Measurements from ENCODE around the gene NAP1L3. TPM values are rescaled to one million over a fixed set of nuclear protein-coding genes. Genes with fewer than 3 reads are reported as not detected.

NAP1L3 gene
- total RNA-seq, 2 experiments from 2014 or later = 7.6 to 7.7 TPM

GRCh38 chrX:93695981-93696380, 22.6 kb upstream of the NAP1L3 start:
- Histone ChIP-seq H3K36me3 (ENCODE audit: insufficient read depth, low read length) (no peaks in the 10 kb centered on the region), H3K4me3 (ENCODE audit: low read length) (no peak overlapping the region), H3K9me3 (ENCODE audit: control insufficient read depth in 1 of 2, insufficient read depth in 1 of 2, low read length in 2 of 2) (no peaks in the 10 kb centered on the region), H3K4me1 (ENCODE audit: insufficient read depth, low read length) (no peaks in the 10 kb centered on the region), H3K27me3 (ENCODE audit: control insufficient read depth in 1 of 2, insufficient read depth in 2 of 2, low read length in 2 of 2) (no peaks in the 10 kb centered on the region), H3K27ac (ENCODE audit: low read depth in 1 of 2, low read length in 2 of 2) (no peak overlapping the region)
- DNase-seq = no peak
- H3K36me3 Mint-ChIP-seq (ENCODE audit: low read depth) = no peaks in the 10 kb centered on the region
- intact Hi-C loops (cut with DNase I, micrococcal nuclease) = no loop called here
- no peaks in the 10 kb centered on the region for H3K27me3 Mint-ChIP-seq
- ChIA-PET CTCF (no interaction called here), POLR2A (no interaction called here)
- H3K4me3 Mint-ChIP-seq = no peak overlapping the region
- TF ChIP-seq CTCF (IDR thresholded peaks at IDR 0.05) = no peak
- ATAC-seq (ENCODE audit: poor library complexity) = no peak
- H3K27ac Mint-ChIP-seq = no peak overlapping the region
- H3K4me1 Mint-ChIP-seq (ENCODE audit: low read depth) = no peaks in the 10 kb centered on the region
- no peaks in the 10 kb centered on the region for H3K9me3 Mint-ChIP-seq

- peak; percentile 55 for ATAC-seq (ENCODE audit: poor library complexity)
- CTCF ChIA-PET = no interaction called here
- DNase-seq = no peak
- Mint-ChIP-seq H3K36me3 (ENCODE audit: low read depth) (peaks cover 6% of the 10 kb centered on the region), H3K4me1 (ENCODE audit: low read depth) (peaks cover 20% of the 10 kb centered on the region), H3K4me3 (peak within 1 kb of the TSS; percentile 98), H3K27ac (peak within 1 kb of the TSS; percentile 90), H3K27me3 (no peaks in the 10 kb centered on the region), H3K9me3 (no peaks in the 10 kb centered on the region)
- intact Hi-C loops (cut with DNase I, micrococcal nuclease) = no loop called here
- peak within 1 kb of the TSS; percentile 64 for H3K4me3 ChIP-seq (ENCODE audit: low read length)
- no peaks in the 10 kb centered on the region for H3K27me3 ChIP-seq (ENCODE audit: control insufficient read depth in 1 of 2, insufficient read depth in 2 of 2, low read length in 2 of 2)
- peaks cover 0 to 5% of the 10 kb centered on the region in 2 experiments for H3K9me3 ChIP-seq (ENCODE audit: control insufficient read depth in 1 of 2, insufficient read depth in 1 of 2, low read length in 2 of 2)
- H3K36me3 ChIP-seq (ENCODE audit: insufficient read depth, low read length) = no peaks in the 10 kb centered on the region
- no peak for TF ChIP-seq CTCF (IDR thresholded peaks at IDR 0.05)
- peaks cover 13% of the 10 kb centered on the region for H3K4me1 ChIP-seq (ENCODE audit: insufficient read depth, low read length)
- POLR2A ChIA-PET = no interaction called here
- H3K27ac ChIP-seq (ENCODE audit: low read depth in 1 of 2, low read length in 2 of 2) = peak within 1 kb of the TSS; percentile 30 to 41
Observed at GRCh38 chrX:93673869-93674271, 492 bp upstream of the NAP1L3 start, which contains the start of gene FAM133A. Gene FAM133A (plus strand): TSS chrX:93674206. CDS start chrX:93709420, 35,214 bp downstream.

- no peaks in the 10 kb centered on the region for H3K4me1 Mint-ChIP-seq (ENCODE audit: low read depth)
- Histone ChIP-seq H3K4me3 (ENCODE audit: low read length) (no peak overlapping the region), H3K4me1 (ENCODE audit: insufficient read depth, low read length) (no peaks in the 10 kb centered on the region), H3K27ac (ENCODE audit: low read depth in 1 of 2, low read length in 2 of 2) (no peak overlapping the region), H3K36me3 (ENCODE audit: insufficient read depth, low read length) (no peaks in the 10 kb centered on the region), H3K9me3 (ENCODE audit: control insufficient read depth in 1 of 2, insufficient read depth in 1 of 2, low read length in 2 of 2) (no peaks in the 10 kb centered on the region), H3K27me3 (ENCODE audit: control insufficient read depth in 1 of 2, insufficient read depth in 2 of 2, low read length in 2 of 2) (no peaks in the 10 kb centered on the region)
- DNase-seq (no peak), ATAC-seq (ENCODE audit: poor library complexity) (no peak)
- H3K27ac Mint-ChIP-seq = no peak overlapping the region
- H3K36me3 Mint-ChIP-seq (ENCODE audit: low read depth) = no peaks in the 10 kb centered on the region
- POLR2A ChIA-PET = no interaction called here
- TF ChIP-seq CTCF (IDR thresholded peaks at IDR 0.05) = no peak
- H3K27me3 Mint-ChIP-seq = no peaks in the 10 kb centered on the region
- H3K4me3 Mint-ChIP-seq = no peak overlapping the region
- intact Hi-C loops (cut with DNase I, micrococcal nuclease) = no loop called here
- CTCF ChIA-PET = no interaction called here
- no peaks in the 10 kb centered on the region for H3K9me3 Mint-ChIP-seq
Observed at GRCh38 chrX:93660575-93660974, 12.8 kb downstream of the NAP1L3 start.

Measured in CD4-positive, alpha-beta T cell (primary cell).